Nucleus accumbens (tissue), 56 donors: Measurements from ENCODE around the gene ATP2A2.

ENCODE experiments used
- DNase-seq, 56 donors: peaks; one replicate each; lab custom pipeline; 2025; lab: John Stamatoyannopoulos, UW

ATP2A2 gene

DNA sequence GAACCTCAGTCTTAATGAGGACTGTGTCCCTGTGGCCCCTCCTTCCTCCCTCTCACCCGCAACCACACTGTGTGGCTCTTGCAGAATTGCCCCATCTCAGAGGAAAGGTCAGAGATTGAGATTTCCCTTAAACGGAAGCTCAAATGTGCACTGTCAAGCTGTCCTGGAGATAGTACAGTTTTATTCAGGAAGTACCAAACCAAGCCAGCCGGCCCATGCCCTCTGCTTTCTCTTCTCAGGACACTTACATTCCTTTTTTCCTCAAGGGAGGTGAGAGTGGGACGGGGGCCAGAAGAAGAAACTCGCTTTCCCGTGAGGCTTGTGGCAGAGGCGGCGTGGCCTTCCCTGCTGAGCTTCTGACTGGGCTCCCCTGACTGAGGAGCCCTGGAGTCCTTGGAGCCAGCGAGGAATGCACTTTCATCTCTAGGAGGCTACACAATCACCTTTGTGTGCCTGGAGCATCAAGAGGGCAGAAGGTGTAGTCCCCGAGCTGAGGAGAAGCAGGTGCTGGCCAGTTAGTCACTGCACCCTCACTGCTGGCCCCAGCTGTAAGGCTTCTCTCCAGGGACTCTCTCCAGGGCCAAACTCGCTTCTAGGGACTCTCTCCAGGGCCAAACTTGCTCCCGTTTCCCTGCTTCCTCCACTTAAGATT, 24.1 kb upstream of the ATP2A2 start:
- no peak for DNase-seq

DNA sequence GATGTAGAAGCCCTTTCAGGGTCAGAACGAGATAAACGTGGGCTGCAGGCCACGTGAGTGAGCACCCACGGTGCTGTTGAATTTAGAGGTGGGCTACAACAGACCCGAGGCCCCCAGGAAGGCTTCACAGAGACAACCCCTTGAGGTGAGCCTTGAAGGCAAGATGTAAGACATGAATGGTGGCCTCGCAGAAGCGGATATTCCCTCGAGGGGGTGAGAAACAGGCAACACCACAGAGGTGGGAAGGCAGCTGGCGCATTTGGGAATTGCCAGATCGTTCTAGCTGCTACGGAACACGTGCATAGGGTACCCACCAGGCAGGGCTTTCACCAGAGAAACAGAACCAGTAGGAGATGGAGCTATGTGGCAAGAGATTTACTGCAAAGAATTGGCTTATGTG, 22.6 kb upstream of the ATP2A2 start:
- DNase-seq, result no peak

DNA sequence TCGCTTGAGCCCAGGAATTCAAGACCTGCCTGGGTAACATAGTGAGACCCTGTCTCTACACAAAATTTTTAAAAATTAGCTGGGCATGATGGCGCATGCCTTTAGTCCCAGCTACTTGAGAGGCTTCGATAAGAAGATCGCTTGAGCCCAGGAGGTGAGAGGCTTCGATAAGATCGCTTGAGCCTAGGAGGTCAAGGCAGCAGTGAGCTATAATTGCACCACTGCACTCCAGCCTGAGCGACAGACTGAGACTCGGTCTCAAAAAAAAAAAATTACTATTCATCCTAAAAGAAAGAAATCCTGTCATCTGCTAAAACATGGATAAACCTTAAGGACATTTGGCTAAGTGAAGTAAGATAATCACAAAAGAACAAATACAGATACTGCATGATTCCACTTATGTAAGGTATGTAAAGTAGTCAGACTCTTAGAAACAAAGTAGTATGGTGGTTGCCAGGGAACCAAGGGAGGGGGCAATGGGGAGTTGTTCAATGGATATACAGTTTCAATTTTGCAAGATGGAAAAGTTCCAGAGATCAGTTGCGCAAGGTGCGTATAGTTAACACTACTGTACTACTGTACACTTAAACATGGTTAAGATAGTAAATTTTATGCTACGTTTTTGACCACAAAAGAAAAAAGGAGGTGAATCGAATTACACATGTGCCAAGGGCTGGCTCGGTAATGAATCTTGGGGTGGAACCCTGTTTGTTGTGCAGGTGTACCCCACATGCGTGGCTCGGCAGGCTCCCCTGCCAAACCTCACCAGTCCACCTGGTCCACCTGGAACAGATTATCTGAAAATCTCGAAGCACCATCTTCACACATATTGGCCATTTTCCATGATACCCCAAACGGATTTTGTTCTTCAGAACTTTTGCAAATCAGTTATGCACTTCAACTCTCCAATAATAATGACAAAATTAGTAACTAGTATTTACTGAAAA, 18.3 kb upstream of the ATP2A2 start:
- DNase-seq, result no peak

DNA sequence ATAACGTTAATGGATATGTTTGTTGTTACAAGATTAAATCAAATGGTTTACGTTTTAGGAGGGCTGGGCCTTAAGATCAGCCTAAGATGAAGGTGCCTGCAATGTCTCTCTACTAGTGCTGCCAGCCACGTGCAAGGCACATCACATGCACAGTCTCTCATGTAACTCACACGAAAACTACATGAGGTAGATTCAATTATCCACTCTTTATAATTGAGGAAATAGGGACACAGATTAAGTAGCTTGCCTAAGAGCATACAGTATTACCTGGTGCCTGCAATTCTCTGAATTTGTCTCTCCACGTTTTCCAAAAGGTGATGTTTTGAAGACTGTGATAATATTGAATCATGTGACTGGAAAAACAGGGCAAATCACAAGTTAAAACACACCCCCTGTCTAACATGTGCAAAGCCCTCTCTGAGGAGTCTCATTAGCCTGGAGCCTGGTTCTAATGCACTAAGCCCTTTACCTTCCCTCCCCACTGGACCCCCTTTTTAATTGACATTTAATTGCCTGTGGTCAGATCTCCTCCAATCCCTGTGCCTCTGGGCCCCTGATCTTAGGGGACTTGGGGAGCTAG, 14.6 kb upstream of the ATP2A2 start:
- no peak for DNase-seq

DNA sequence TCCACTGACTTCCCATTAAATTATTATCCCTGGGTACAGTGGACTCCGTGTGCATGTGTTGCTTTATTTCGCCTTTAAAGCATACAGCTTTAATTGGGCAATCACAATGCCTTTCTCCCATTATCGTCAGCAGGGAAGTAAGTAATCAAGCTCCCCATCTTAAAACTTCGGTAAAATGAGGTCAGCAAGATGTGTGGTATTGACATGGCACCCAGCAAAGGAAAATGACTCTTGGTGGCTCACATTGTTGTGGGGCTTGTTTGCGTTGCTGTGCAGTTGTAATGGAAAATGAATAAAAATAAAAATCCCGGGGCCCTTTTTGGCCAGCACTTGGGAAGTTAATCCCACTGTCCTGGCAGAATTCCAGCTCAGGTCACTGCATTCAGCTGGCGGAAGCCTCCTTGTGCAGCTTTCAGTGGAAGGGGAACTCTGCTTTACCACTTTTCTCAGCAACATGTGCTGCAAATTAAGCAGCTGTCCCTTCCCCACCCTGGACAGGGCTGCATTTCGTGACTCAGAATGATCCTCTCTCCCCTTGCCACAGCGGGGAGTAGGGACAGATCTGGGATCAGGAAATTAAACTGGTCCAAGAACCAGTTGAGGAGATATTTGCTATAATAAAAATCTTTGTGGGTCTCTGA, 13.9 kb upstream of the ATP2A2 start:
- peak in 3 of 56 donors; percentile 10 to 25 (median 11) for DNase-seq

DNA sequence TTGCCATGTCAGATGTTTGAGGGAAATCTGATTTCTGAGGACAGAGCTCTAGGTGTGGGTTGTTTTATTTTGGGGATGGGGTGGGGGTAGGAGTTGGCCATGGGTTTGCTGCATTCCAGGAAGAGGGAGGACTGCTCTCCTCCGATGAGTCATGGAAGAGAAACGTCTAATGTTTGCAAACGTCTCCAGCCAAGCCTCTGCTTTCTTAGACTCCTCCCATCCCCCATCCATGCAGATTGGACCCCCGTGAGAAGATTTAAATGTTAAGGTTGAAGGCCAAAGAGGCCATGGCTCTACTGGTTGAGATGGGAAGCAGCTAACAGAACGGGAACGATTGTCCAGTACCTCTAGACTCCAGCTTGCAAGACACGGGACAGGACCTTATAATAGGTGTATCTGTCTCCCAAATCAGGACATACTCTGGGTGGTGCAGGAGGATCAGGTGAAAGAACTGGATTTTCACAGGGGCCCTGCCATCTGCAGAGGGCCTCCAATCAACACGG, 11.4 kb upstream of the ATP2A2 start:
- DNase-seq, result no peak

DNA sequence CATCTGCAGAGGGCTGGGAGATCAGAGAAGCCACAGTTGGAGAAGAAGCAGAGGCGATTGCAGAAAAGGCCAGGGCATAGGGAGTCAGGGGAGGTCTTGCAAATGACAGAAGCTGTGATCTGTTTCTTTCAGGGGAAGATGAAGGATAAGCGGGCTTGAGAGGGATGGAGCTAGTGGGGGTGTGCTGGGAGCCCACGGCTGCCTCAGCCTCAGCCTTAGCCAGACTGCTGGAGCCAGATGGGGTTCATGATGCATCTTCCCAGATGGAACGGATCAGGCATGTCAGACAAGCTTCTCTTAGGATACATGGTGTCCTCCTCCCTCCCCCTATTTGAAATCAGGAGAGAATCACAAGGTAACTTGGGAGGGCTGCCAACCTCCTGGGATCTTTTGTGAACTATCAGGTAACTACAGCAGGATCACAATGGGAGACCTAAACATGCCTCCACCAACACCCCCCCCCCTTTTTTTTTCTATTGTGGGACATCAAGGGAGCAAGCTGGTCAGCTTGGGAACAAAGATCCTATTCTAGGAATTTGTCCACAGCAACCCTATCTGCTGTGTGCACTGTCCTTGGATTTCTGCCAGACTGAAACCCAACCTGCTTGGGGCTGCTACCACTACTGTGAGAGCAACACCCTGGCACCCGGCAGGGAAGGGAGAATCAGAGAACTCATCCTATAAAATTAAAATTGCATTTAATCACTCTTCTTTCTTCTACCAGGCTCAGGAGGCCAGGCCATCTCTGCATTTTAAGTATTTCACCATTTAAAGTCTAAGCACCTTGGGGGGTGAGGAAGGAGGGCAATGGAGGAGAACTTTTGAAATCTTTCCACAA, 10.7 kb upstream of the ATP2A2 start:
- peak in 5 of 56 donors; percentile 16 to 27 (median 19) for DNase-seq

DNA sequence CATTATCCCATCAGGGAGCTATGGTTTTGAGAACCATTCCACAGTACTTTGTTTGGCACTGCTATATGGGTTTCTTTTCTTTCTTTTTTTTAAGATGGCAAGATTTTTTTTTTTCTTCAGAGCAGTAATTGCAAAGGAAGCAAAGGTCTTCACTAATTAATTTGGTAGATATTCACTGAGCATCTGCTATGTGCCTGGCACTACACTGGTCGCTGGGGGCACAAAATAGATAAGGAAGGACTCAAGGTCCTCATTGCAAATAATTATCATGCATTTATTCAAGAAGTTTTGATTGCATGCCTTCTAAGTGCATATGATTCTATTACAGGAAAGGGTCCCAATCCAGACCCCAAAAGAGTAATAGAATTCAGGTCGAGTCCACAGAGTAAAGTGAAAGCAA, 10.0 kb upstream of the ATP2A2 start:
- DNase-seq, result no peak

DNA sequence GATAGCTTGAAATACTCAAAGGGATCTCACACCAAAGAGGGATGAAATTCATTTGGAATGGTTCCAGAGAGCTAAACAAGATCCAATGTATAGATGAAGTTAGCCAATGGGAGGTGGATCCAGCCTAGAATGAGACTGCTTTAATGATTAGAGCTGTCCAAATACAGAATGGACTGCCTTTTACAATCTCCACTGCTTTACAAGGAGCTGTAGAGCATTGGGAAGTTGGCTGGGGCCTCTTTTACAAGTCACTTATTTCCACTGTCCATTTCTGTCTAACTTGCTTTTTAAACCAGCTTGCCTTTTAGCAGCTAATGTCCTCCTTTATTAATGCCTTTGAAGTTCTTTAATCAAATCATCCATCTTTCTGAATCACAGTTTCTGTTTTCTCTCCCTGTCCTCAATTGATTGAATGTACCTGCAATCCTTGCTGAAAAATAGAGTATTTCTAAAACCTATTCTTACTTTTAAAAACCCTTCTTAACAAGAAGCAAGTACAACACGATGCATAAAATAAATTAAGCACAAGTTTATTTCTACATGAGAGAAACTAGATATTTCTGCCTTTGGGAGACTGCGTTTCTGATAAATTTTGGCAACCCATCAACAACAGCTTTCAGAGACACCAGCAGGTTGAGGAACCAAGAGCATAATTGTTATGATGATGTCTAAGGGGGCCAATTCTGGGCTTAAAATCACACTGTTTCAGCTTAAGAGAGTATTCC, 3.4 kb upstream of the ATP2A2 start:
- DNase-seq, result no peak

DNA sequence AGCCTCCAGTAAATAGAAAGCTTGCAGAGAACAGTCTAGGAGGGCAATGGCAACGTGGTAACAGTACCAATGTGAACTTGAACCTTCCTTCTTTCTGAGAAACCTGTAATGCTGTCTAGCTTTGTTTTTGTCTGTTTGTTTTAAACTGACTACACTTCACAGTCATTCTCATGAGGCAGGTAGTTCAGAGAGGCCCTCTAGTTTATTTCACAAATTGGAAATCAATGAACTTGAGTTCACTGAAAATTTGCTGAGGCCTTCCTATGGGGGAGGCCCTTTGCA, 2.9 kb upstream of the ATP2A2 start:
- no peak for DNase-seq

DNA sequence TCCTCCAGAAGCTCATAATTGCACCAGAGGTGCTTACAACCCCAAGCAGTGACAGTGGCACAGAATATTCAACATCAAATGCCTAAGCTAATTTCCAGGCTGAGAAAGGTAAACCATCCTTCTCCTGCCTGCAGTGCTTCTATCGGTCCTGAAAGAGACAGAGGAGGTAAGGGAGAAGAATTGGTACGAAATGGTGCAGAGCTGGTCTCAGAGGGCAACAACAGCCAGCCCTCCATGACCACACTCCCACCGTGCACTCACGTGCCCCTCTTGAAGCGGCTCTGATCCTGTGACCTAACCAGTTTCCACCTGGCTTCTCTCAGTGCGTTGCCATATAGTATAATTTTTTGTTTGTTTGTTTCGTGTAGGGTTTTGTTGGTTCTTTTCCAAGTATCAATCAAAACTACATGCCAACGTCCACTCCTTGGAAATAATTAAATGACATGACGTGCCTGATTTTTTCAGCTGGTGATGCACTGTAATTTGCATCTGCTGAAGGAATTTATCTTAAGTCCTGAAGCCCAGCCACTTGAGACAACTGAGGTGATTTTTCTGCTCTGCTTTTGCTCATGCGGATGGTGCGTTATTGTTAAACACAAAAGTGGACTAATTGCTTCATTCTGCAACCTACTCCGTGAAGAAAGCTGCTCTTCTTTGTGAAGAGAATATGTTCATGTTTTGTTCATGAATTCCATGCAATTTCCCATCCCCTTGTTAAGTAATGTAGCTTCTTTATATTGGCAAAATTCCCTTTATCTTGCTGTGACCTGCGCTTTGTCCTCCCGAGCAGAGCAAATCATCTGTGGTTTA, 1.3 kb upstream of the ATP2A2 start:
- DNase-seq, result no peak

DNA sequence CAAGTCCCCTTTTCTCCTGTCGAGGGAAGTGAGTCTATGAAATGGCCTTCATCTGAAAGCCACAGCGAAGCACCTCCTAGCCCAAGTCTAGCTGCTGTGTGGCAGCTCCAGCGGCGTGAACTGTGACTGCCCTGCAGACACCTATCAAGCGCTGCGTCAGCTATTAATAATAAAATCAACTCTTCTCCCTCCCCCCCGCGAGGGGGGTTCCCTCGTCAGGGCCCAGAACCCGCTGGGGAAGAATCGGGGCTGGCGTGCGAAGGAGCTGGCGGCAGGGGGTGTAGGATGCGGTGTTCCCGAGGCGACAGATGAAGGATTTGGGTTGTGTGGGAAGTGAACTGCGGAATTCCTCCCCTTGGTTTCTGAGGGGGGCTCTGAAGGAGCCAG, 662 bp upstream of the ATP2A2 start:
- peak in 39 of 56 donors; percentile 45 to 87 (median 71) for DNase-seq

DNA sequence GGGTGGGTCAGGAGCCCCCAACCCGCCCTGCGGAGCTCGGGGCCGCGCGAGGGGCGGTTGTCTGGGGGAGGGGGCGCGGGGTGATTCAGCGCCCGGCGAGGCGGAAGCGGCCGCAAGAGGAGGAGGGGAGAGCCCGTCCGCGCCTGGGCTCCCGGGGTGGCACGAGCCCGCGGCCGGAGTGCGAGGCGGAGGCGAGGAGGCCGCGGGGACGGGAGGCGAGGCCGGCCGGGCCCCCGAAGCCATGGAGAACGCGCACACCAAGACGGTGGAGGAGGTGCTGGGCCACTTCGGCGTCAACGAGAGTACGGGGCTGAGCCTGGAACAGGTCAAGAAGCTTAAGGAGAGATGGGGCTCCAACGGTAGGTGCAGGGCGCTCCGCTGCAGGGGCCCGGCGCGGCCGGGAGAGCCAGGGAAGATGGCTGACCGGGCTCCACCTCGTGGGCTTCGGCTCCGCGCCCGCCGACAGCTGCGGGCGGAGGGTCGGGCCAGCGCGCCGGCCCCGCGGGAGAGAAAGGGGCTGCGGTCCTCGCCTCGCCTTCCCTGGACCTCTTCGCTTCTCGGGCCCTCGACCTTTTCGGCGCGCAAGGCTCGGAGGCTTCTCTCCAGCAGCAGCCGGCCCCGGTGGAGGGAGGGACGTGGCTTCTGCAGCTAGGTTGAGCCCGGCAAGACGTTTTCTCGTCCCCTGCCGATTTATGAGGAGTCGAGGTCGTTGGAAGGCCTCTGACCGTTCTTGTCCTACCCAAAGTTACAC, 677 bp downstream of the ATP2A2 start:
- DNase-seq, result peak in 33 of 56 donors; percentile 14 to 74 (median 53)

DNA sequence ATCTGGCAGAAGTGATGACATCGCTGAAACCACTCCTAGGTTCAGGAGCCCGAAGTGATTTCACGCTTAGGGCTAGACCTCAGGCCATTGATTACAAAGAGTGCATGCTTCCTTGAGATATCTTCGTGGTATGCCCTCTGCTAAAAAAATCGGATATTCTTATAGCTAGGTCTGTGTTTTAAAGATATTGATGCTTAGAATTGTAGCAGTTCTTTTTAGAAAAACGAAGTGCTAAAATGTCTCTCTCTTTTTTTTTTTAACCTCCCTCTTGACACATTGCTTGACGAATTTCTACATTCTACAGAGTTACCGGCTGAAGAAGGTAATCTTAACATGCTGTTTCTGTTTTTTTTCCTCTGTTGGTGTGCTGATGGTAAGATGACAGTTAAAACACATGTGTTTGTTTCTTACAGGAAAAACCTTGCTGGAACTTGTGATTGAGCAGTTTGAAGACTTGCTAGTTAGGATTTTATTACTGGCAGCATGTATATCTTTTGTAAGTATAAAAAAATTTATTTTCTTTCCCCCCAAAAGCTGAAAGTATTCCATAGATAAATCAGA, 1.3 kb downstream of the ATP2A2 start:
- no peak for DNase-seq

DNA sequence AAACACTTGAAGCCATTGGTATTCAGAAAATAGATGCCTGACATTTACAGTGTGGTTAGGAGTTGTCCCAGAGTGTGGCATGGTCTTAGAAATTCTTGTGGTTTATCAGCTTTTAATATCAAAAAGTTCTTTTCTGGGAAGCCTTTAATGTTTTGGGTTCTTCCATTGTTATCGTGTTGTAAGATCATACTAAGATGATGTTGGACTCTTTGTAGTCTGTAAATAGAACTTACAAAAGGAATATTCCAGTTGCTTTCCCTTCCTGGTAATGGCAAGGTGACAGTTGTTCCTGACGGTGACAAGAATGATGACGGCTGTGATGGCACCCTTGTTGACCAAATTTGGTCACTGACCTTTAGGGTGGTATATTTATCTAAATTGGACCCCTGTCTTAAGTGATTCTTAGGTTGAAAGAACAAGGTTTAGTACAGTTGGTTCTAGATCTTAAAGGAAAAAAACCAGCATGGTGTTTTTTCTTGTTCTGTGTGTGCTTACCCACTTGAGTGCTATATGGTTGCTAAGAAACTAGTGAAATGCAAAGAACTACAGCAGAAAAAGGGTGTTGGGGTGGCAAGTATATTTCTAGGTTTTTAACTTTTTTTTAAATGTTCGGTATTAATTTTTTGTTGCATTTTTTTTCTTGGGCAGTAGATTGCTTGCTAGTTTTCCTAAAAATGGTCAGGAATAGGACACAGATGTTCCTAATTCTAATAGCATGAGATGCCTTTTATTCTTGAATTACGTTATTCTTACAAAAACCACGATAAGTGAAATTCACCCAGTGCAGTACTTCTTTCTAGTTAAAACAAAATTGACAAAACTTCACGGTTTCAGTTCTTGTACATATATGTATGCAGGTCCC, 2.1 kb downstream of the ATP2A2 start:
- DNase-seq, result no peak

DNA sequence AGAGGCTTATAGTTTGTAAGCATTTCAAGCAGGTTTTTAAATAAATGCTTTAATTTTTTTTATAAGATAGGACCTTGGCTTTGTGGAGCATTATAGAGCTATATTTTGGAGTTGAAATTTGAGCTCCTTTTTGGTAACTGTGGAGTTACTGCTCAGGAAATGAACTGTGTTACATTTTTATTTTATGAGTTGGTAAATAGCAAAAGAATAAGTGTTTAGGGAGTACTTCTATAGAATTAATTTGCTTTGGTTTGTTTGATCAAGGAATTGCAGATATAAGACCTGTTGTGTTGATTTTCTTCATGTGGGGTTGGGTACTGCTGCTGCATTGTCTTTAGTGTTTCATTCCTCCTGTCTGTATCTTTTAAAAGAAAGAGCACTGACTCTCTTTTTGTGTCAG, 3.5 kb downstream of the ATP2A2 start:
- DNase-seq, result no peak

DNA sequence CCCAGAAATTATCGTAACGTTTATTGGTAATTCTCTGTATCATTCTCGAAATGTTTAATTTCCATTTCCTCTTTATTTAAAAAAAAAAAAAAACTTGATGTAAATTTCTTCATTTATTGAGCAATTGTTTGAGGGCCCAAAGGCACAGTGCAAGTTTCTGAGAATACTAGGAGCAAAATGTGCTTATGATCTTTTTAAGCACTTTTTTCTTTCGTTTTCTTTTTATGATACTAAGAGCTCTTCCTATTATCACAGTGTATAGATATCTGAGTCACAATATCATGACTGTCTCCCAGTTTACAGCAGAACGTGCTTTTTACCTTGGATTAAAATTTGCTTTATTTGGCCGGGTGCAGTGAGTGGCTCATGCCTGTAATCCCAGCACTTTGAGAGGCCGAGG, 5.6 kb downstream of the ATP2A2 start:
- no peak for DNase-seq
